ENCODE measurements around the gene FITM1.

DNA sequence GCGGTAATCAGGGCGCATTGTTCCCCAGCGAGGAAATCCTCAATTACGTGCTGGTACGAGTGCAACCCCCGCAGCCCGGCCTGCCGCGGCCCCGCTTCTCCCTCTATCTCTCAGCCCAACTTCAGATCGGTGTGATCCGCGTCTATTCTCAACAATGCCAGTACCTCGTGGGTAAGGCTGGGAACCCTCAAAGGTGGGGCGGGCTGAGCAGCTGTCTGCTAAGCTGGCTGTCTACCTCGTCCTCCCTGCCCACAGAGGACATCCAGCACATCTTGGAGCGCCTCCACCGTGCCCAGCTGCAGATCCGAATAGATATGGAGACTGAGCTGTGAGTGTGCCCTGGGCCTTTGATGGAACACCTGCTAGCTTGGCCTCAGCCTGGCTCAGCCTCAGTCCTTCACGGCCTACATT lies 42.4 kb downstream of the FITM1 start:
- TF ChIP-seq, protein P1, sequence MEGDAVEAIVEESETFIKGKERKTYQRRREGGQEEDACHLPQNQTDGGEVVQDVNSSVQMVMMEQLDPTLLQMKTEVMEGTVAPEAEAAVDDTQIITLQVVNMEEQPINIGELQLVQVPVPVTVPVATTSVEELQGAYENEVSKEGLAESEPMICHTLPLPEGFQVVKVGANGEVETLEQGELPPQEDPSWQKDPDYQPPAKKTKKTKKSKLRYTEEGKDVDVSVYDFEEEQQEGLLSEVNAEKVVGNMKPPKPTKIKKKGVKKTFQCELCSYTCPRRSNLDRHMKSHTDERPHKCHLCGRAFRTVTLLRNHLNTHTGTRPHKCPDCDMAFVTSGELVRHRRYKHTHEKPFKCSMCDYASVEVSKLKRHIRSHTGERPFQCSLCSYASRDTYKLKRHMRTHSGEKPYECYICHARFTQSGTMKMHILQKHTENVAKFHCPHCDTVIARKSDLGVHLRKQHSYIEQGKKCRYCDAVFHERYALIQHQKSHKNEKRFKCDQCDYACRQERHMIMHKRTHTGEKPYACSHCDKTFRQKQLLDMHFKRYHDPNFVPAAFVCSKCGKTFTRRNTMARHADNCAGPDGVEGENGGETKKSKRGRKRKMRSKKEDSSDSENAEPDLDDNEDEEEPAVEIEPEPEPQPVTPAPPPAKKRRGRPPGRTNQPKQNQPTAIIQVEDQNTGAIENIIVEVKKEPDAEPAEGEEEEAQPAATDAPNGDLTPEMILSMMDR (IDR thresholded peaks at IDR 0.05) = no peak
- TF ChIP-seq POLR2A (IDR thresholded peaks at IDR 0.05) = no peak
